Fibroblast of lung (primary cell): Measurements from ENCODE around the gene CREB3L1.

Experiments
- EZH2 ChIP-seq: IDR thresholded peaks from 2 replicates; pipeline ENCODE4 v1.5.1; 2012; ENCODE audit warnings: low read length, control low read depth, mild to moderate bottlenecking; ENCODE audit errors: missing control alignments
- TF ChIP-seq, protein P1 (sequence below), 2 donors: IDR thresholded peaks in 1 of 2; conservative IDR thresholded peaks in 1 of 2; 1 replicate in 1 of 2; 2 replicates in 1 of 2; pipeline ENCODE4 v1.5.1; 2011 to 2012; ENCODE audit warnings: low read length in 2 of 2, control low read depth in 1 of 2, inconsistent platforms in 1 of 2, low read depth in 1 of 2, mild to moderate bottlenecking in 1 of 2

DNA sequence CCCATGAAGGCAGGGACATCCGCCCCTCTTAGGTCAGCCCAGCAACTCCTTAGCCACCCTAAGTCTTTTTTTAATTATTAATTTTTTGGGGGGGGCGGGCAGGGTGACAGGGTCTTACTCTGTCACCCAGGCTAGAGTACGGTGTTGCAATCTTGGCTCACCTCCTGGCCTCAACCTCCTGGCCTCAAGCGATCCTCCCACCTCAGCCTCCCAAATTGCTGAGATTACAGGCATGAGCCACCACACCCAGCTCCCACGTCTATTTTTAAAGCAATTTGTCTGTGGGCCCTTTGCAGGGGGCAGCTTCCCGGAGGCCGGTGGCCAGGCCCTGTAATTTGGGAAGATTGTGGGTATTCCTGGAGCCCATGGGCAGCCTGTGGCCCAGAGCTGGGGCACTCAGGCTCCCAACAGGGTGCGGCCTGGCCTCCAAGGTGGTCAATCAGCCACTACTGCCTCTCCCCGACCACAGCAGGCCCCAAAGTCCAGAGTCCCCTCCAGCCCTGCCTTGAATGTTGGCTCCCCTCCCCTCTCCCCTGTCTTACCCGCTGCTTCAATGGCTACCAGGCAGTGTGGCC is 27.2 kb downstream of the CREB3L1 start:
- TF ChIP-seq, protein P1, sequence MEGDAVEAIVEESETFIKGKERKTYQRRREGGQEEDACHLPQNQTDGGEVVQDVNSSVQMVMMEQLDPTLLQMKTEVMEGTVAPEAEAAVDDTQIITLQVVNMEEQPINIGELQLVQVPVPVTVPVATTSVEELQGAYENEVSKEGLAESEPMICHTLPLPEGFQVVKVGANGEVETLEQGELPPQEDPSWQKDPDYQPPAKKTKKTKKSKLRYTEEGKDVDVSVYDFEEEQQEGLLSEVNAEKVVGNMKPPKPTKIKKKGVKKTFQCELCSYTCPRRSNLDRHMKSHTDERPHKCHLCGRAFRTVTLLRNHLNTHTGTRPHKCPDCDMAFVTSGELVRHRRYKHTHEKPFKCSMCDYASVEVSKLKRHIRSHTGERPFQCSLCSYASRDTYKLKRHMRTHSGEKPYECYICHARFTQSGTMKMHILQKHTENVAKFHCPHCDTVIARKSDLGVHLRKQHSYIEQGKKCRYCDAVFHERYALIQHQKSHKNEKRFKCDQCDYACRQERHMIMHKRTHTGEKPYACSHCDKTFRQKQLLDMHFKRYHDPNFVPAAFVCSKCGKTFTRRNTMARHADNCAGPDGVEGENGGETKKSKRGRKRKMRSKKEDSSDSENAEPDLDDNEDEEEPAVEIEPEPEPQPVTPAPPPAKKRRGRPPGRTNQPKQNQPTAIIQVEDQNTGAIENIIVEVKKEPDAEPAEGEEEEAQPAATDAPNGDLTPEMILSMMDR (conservative IDR thresholded peaks at IDR 0.05 in 1 of 2, IDR thresholded peaks at IDR 0.05 in 1 of 2; ENCODE audit: low read depth in 1 of 2, low read length in 2 of 2), result no peak
- TF ChIP-seq EZH2, result no peak
